HG03045 (cell line): Measurements from ENCODE around the gene DNAH8.
"Not testable (repeated sequence)": the region's sequence is repeated elsewhere in the genome, so short reads cannot be mapped to it uniquely, and the experiment has no call there.

Experiments
- ATAC-seq: cut with Tn5 transposase; IDR thresholded peaks from one replicate; pipeline ENCODE4 v1.9.1; 2021; ENCODE audit warnings: mild to moderate bottlenecking, moderate library complexity; ENCODE audit not compliant: unreplicated experiment

DNAH8 gene

GRCh38 chr6:38827024-38827423 is 111.9 kb downstream of the DNAH8 start:
- no peak for ATAC-seq

GRCh38 chr6:38831865-38832264 is 116.8 kb downstream of the DNAH8 start:
- no peak for ATAC-seq

- no peak for ATAC-seq
These were observed 118.2 kb downstream of the DNAH8 start for GRCh38 chr6:38833320-38833719.

GRCh38 chr6:38836585-38836984 is 121.5 kb downstream of the DNAH8 start:
- no peak for ATAC-seq

GRCh38 chr6:38837101-38837500 is 122.0 kb downstream of the DNAH8 start:
- no peak for ATAC-seq

GRCh38 chr6:38843798-38844197 is 128.7 kb downstream of the DNAH8 start:
- no peak for ATAC-seq

GRCh38 chr6:38845931-38846330 is 130.8 kb downstream of the DNAH8 start:
- ATAC-seq, result no peak

- no peak for ATAC-seq
These were observed 131.2 kb downstream of the DNAH8 start for GRCh38 chr6:38846361-38846760.

- ATAC-seq, result no peak
These were observed 131.7 kb downstream of the DNAH8 start for GRCh38 chr6:38846844-38847243.

- ATAC-seq, result no peak
These were observed 132.4 kb downstream of the DNAH8 start for GRCh38 chr6:38847497-38847896.

- no peak for ATAC-seq
These were observed 133.6 kb downstream of the DNAH8 start for GRCh38 chr6:38848760-38849159.

- ATAC-seq, result no peak
These were observed 137.1 kb downstream of the DNAH8 start for GRCh38 chr6:38852215-38852614.

GRCh38 chr6:38853236-38853635 is 138.1 kb downstream of the DNAH8 start:
- ATAC-seq, result no peak

GRCh38 chr6:38856492-38856891 is 141.4 kb downstream of the DNAH8 start:
- ATAC-seq, result no peak

- ATAC-seq, result no peak
These were observed 142.7 kb downstream of the DNAH8 start for GRCh38 chr6:38857815-38858214.

GRCh38 chr6:38860041-38860440 is 144.9 kb downstream of the DNAH8 start:
- no peak for ATAC-seq

GRCh38 chr6:38861926-38862401 is 146.9 kb downstream of the DNAH8 start:
- ATAC-seq, result no peak

- ATAC-seq, result no peak
These were observed 150.5 kb downstream of the DNAH8 start for GRCh38 chr6:38865521-38866174.

- ATAC-seq, result no peak
These were observed 152.6 kb downstream of the DNAH8 start for GRCh38 chr6:38867726-38868125.

- no peak for ATAC-seq
These were observed 156.8 kb downstream of the DNAH8 start for GRCh38 chr6:38871741-38872568.

GRCh38 chr6:38873001-38873400 is 157.9 kb downstream of the DNAH8 start:
- ATAC-seq, result no peak

GRCh38 chr6:38873816-38874215 is 158.7 kb downstream of the DNAH8 start:
- ATAC-seq, result not testable (repeated sequence)
